Suprapubic skin (tissue), 4 donors: ENCODE data around the gene MSMP. TPM values are rescaled to one million over a fixed set of nuclear protein-coding genes. Genes with fewer than 3 reads are reported as not detected.

Experiments
- DNase-seq, 2 donors: peaks; one replicate each; pipeline ENCODE4 v3.0.0-alpha.2; 2019; ENCODE audit warnings: low spot score in 2 of 2
- H3K27ac ChIP-seq: fragments of 200-600 bp; sonication (generic); one replicate; pipeline ENCODE4 v1.5.1; 2019
- H3K27me3 ChIP-seq: fragments of 200-600 bp; sonication (generic); one replicate; pipeline ENCODE4 v1.5.1; 2019
- H3K36me3 ChIP-seq: fragments of 200-600 bp; sonication (generic); one replicate; pipeline ENCODE4 v1.5.1; 2019
- H3K4me1 ChIP-seq: fragments of 200-600 bp; sonication (generic); one replicate; pipeline ENCODE4 v1.5.1; 2019
- H3K4me3 ChIP-seq: fragments of 200-600 bp; sonication (generic); one replicate; pipeline ENCODE4 v1.5.1; 2019; ENCODE audit warnings: mild to moderate bottlenecking
- H3K9me3 ChIP-seq: fragments of 200-600 bp; sonication (generic); one replicate; pipeline ENCODE4 v1.5.1; 2019
- EP300 ChIP-seq: sonication (generic); formaldehyde crosslinking; IDR thresholded peaks from one replicate; pipeline ENCODE4 v1.6.1; 2017; ENCODE audit warnings: antibody characterized with exemption
- POLR2A ChIP-seq, 2 donors: fragments of 450-650 bp; IDR thresholded peaks; one replicate each; pipeline ENCODE4 v1.6.1; 2017; ENCODE audit warnings: antibody characterized with exemption in 2 of 2, mild to moderate bottlenecking in 2 of 2, moderate library complexity in 2 of 2
- POLR2AphosphoS5 ChIP-seq, 3 donors: sonication (generic); formaldehyde crosslinking; IDR thresholded peaks; one replicate each; pipeline ENCODE4 v1.6.1; 2017; ENCODE audit warnings: antibody characterized with exemption in 3 of 3
- WGBS: methylation state at CpG from one replicate; pipeline ENCODE4 v1.1.5; 2018; 5-methylcytosine and 5-hydroxymethylcytosine counted together
- total RNA-seq, 4 donors: library from RNA; depleted of rRNA; stranded (reverse); fragments of >200 nt; gene quantifications; one replicate each; pipeline ENCODE4 v1.1.0, GENCODE V29; 2016
- TF ChIP-seq, protein P1 (sequence below), 2 donors: fragments of 200-600 bp in 1 of 2; fragments of 450-650 bp in 1 of 2; sonication (generic) in 1 of 2; IDR thresholded peaks; one replicate each; pipeline ENCODE4 v1.5.1; 2016 to 2019; ENCODE audit warnings: antibody characterized with exemption in 2 of 2, mild to moderate bottlenecking in 1 of 2, moderate library complexity in 1 of 2

MSMP gene
- total RNA-seq, 4 donors from 2014 or later = not detected

DNA sequence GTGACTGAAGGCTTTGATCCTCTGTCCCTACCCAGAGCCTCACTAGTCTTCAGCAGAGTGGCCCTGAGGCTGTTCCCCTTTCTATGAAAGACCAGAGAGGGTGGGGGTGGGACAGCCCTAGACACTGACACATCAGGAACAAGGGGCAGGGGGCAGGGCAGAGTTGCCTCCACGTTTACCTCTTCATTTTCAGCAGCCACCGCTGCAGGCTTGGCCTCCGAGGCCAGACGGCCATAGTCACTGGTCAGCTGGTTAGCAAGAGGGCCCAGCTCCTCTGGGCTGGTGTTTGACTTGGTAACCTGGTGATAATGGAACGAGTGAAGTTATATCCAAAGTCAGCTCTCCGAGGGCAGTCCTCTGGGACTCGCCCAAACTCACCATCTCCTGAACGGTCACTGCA, 48.7 kb downstream of the MSMP start:
- H3K4me3 ChIP-seq = no peak overlapping the region
- H3K9me3 ChIP-seq = no peaks in the 10 kb centered on the region
- H3K27me3 ChIP-seq = no peaks in the 10 kb centered on the region
- 89% methylated on average over 8 of the region's 8 CpGs for WGBS
- TF ChIP-seq POLR2AphosphoS5 (IDR thresholded peaks at IDR 0.05) (no peak), EP300 (no peak), POLR2A (IDR thresholded peaks at IDR 0.05) (no peak)
- TF ChIP-seq, protein P1, sequence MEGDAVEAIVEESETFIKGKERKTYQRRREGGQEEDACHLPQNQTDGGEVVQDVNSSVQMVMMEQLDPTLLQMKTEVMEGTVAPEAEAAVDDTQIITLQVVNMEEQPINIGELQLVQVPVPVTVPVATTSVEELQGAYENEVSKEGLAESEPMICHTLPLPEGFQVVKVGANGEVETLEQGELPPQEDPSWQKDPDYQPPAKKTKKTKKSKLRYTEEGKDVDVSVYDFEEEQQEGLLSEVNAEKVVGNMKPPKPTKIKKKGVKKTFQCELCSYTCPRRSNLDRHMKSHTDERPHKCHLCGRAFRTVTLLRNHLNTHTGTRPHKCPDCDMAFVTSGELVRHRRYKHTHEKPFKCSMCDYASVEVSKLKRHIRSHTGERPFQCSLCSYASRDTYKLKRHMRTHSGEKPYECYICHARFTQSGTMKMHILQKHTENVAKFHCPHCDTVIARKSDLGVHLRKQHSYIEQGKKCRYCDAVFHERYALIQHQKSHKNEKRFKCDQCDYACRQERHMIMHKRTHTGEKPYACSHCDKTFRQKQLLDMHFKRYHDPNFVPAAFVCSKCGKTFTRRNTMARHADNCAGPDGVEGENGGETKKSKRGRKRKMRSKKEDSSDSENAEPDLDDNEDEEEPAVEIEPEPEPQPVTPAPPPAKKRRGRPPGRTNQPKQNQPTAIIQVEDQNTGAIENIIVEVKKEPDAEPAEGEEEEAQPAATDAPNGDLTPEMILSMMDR (IDR thresholded peaks at IDR 0.05) = no peak
- no peaks in the 10 kb centered on the region for H3K4me1 ChIP-seq
- DNase-seq = no peak
- peaks cover 98% of the 10 kb centered on the region for H3K36me3 ChIP-seq
- no peak overlapping the region for H3K27ac ChIP-seq

DNA sequence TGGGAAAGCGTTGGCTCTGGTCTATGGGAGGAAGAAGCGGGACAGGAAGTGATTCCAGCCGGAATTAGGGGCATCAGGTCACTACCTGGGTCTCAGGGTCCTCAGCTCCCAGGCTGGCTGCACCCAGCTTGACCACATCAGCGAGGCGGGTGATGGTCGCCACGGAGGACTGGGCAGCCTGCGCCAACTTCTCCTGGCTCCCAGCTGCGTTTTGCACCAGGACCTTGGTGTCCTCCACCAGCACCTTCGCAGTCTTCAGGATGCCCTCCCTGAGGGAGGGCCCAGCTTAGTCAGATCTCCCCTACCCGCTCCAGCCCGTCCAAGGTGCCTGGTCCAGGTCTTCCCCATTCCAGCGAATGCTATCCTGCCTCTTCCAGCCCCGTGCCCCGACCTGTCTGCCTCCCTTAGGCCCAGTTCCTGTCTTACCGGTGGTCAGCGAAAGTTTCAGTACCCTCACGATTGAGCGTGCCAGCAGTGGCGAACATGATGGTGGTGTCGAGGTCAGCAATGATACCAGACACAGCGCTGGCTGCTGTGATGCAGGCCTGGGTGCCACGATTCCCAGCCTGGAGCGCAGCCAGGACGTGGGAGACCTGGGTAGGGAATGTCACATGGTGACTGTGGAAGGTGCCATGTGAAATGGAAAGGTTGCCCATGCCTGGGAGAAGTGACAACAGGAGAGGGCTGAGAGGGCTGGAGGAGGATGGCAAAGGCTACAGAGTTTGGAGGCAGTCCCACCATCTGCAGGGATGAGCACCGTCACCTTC, 50.0 kb downstream of the MSMP start:
- Histone ChIP-seq H3K36me3 (peaks cover 100% of the 10 kb centered on the region), H3K4me3 (no peak overlapping the region), H3K9me3 (no peaks in the 10 kb centered on the region), H3K4me1 (no peaks in the 10 kb centered on the region), H3K27ac (no peak overlapping the region), H3K27me3 (no peaks in the 10 kb centered on the region)
- WGBS = 93% methylated on average over 21 of the region's 26 CpGs
- TF ChIP-seq, protein P1 (IDR thresholded peaks at IDR 0.05) = no peak
- TF ChIP-seq POLR2A (IDR thresholded peaks at IDR 0.05) = no peak
- no peak for TF ChIP-seq POLR2AphosphoS5 (IDR thresholded peaks at IDR 0.05)
- no peak for TF ChIP-seq EP300
- DNase-seq = no peak

Other genes starting within 250 kb of the MSMP start
- gene TESK1, start 149.0 kb downstream of the MSMP start, total RNA-seq = 10 to 100 TPM; 34.1 to 50.7 (median 46.5) TPM
- 10 to 100 TPM in 1 of 4 donors, 1 to 10 TPM in 3; 1.9 to 16.7 (median 4.9) TPM for gene CD72, start 135.9 kb downstream of the MSMP start, total RNA-seq
- 1 to 10 TPM in 1 of 4 donors, not detected in 3; 2.9 TPM for gene SIT1, start 103.3 kb downstream of the MSMP start, total RNA-seq
- over 10,000 TPM in 2 of 4 donors, 1,000 to 10,000 TPM in 2; 1,246 to 15,173 (median 11,383) TPM for gene RMRP, start 96.3 kb downstream of the MSMP start, total RNA-seq
- gene CCDC107, start 96.0 kb downstream of the MSMP start, total RNA-seq = 10 to 100 TPM in 1 of 4 donors, 1 to 10 TPM in 3; 5.0 to 13.2 (median 9.6) TPM
- gene ARHGEF39, start 89.1 kb downstream of the MSMP start, total RNA-seq = 10 to 100 TPM in 1 of 4 donors, 1 to 10 TPM in 1, under 1 TPM in 2; 0.34 to 11.3 (median 1.9) TPM
- gene CA9, start 80.3 kb downstream of the MSMP start, total RNA-seq = 1 to 10 TPM in 3 of 4 donors, not detected in 1; 2.1 to 5.7 (median 2.8) TPM
- gene TPM2, start 64.4 kb downstream of the MSMP start, total RNA-seq = 100 to 1,000 TPM in 1 of 4 donors, 10 to 100 TPM in 3; 40.6 to 105 (median 56.7) TPM
- gene TLN1, start 22.1 kb downstream of the MSMP start, total RNA-seq = 100 to 1,000 TPM; 126 to 179 (median 152) TPM
- 10 to 100 TPM; 18.8 to 24.1 (median 23.1) TPM for gene CREB3, start 21.6 kb downstream of the MSMP start, total RNA-seq
- 100 to 1,000 TPM in 1 of 4 donors, 10 to 100 TPM in 3; 46.6 to 123 (median 73.5) TPM for gene GBA2, start 5.0 kb downstream of the MSMP start, total RNA-seq
- 10 to 100 TPM; 20.2 to 34.7 (median 27.7) TPM for gene RGP1, start 5.0 kb downstream of the MSMP start, total RNA-seq
- gene NPR2, start 37.3 kb upstream of the MSMP start, total RNA-seq = 10 to 100 TPM in 3 of 4 donors, 1 to 10 TPM in 1; 8.4 to 26.1 (median 18.2) TPM
- gene SPAG8, start 58.0 kb upstream of the MSMP start, total RNA-seq = under 1 TPM in 3 of 4 donors, not detected in 1; 0.47 to 0.53 (median 0.52) TPM
- 10 to 100 TPM in 3 of 4 donors, 1 to 10 TPM in 1; 9.5 to 34.9 (median 25.3) TPM for gene HINT2, start 60.8 kb upstream of the MSMP start, total RNA-seq
- gene FAM221B, start 74.5 kb upstream of the MSMP start, total RNA-seq = not detected
- 10 to 100 TPM in 1 of 4 donors, 1 to 10 TPM in 3; 5.0 to 11.7 (median 8.0) TPM for gene TMEM8B, start 75.0 kb upstream of the MSMP start, total RNA-seq
- not detected for gene OR13J1, start 116.1 kb upstream of the MSMP start, total RNA-seq
- gene HRCT1, start 151.9 kb upstream of the MSMP start, total RNA-seq = 1 to 10 TPM; 1.2 to 5.8 (median 2.9) TPM
- 1 to 10 TPM in 2 of 4 donors, under 1 TPM in 1, not detected in 1; 0.49 to 1.3 (median 1.1) TPM for gene SPAAR, start 155.2 kb upstream of the MSMP start, total RNA-seq
- gene OR2S2, start 203.9 kb upstream of the MSMP start, total RNA-seq = not detected